GM18873 (cell line): Measurements from ENCODE around the gene GATA6.

ENCODE experiments used
- ATAC-seq: cut with Tn5 transposase; IDR thresholded peaks from one replicate; pipeline ENCODE4 v1.9.1; 2021; ENCODE audit warnings: mild to moderate bottlenecking, moderate library complexity, moderate number of reproducible peaks; ENCODE audit not compliant: unreplicated experiment, low FRiP score

The GATA6 gene

DNA sequence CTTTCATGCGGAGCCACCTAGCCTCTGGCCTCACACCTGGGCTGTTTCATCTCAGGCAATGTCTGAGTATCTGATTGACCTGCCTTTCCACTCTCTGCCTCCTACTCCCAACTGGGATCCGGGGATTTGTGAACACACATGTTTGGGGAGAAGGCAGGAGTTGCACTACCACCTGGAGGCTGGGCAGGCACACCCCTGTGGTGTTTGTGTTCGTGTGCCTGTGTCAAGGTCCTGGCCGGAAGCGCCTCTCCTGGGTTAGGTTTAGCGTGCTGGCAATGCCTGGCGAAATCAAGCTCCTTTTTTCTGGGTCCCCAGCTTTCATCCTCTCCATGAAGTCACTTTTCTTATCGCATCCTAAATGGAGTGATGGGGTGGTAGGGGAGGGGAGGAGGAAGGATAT is 63.9 kb downstream of the GATA6 start:
- ATAC-seq: no peak

DNA sequence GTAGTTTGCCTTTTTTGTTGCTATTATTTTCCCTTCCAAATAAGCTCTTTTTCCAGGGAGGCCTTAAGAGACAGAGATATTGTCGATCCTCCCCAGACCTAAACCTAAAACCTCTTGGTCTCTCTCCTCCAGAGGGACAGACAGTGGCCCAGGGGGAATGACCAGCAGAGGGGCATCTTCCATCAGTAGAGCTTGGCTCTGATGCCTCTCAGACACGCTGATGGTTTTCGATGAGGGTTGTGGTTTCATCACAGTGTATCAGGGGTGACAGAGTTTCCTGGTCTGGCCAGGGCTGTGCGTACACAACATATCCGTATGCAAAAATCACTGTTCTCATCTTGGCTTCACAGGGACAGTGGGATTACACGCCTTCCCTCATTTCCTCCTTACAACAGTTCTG is 68.6 kb downstream of the GATA6 start:
- ATAC-seq: no peak

DNA sequence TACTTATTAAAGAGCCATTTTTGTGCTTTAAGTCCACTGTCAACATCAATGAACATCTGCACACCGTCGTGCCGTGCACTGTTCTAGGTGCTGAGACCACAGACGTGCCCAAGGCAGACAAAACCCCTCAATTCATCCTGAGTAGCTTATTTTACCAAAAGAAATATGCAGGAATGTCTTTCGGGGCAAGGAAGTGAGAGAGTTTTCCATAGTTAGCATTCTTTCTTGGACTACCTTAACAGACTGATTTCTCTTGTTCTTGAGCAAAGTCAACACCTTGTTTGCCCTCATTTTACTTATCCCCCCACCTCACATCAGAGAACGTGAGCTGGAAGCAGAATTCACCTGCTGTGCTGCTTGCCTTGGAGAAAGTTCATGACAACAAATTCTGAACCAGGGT is 69.3 kb downstream of the GATA6 start:
- ATAC-seq: no peak

DNA sequence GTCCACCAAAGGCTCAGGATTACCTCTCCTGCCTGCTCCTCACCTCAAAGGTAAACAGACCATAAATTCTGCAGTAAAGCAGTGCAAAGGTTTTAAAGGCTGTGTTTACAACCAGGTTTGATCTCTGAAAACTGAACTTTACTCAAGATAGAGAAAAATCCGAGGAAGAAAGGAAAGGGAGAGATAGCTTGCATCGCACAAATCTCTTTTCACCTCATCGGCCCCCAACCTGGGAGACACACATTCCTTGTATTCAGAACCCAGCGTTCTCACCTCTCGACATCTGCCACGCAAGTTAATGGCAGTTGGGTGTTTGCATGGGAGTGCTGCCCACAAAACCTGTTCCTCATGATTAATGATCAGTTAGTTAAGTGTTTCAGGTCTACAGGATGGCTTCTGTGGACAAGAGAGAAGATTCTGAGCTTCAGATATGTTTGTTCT is 72.6 kb downstream of the GATA6 start:
- no peak for ATAC-seq

DNA sequence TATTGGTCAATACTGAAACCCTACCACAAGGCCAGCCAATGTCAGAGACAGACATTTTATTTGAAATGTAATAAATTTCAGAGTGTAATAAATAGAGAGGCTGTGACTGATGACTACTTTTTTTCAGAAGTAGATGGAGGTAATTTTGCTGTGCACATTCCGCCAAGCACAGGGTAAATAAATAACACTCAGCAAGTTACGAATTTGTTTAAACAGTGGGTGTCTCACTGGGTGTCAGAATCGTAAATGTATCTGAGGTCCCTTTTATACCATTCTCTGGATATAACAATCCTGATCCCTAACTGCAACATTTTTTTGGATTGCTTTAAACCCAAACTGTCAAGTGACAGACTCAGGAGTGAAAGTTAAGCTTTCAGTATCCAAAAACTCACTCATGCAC is 74.1 kb downstream of the GATA6 start:
- ATAC-seq: no peak

DNA sequence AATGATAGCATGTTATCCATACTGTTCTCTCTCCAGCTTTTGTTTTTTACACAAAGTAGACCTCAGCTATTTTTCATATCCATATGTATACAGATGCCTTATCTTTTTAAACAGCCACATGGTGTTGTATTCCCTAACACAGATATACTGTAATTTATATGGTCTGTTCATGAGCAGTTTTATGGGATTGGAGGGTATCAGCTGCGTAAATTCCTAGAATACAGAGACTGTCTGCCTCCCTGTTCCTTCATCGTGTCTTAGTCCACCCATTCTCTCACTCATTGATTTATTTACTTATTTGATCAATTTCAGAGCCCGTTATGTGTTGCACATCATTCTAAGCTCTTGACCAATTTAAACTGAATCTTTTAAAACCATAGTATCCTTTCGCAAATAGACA is 80.6 kb downstream of the GATA6 start:
- no peak for ATAC-seq

DNA sequence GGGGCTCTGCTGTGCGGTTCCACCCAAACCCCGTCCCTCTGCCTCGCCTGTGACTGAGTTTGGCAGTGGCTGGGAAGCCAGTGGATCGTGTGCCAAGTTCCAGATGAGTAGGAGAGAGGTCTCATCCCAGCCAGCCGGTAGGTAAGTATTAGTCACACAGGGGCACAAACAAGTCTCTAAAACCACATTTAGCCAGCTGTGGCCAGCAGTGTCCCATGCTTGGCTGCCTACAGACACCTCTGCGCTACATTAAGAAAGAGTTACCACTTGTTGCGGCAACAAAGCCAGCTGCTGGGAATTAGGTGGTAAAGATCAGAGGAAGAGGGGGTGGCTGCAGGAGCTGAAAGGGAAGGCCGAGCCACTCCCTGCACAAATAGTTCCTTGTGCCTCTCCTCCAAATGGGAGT is 81.2 kb downstream of the GATA6 start:
- ATAC-seq: no peak
